Testis (tissue), 3 donors: ENCODE results near the gene CNKSR1. TPM values are rescaled to one million over a fixed set of nuclear protein-coding genes. Genes with fewer than 3 reads are reported as not detected.

Source experiments
- DNase-seq: peaks from one replicate; pipeline ENCODE4 v3.0.0-alpha.2; 2019
- H3K27ac ChIP-seq, 2 donors: fragments of 200-600 bp; sonication (generic); one replicate each; pipeline ENCODE4 v1.5.1; 2019
- H3K27me3 ChIP-seq: fragments of 200-600 bp; sonication (generic); one replicate; pipeline ENCODE4 v1.5.1; 2019
- H3K36me3 ChIP-seq: fragments of 200-600 bp; sonication (generic); one replicate; pipeline ENCODE4 v1.5.1; 2017; ENCODE audit warnings: low read depth; ENCODE audit errors: missing control alignments
- H3K4me1 ChIP-seq: fragments of 200-600 bp; sonication (generic); one replicate; pipeline ENCODE4 v1.5.1; 2019
- H3K4me3 ChIP-seq, 2 donors: fragments of 200-600 bp; sonication (generic); one replicate each; pipeline ENCODE4 v1.5.1; 2017 to 2019
- H3K9me3 ChIP-seq: fragments of 200-600 bp; sonication (generic); one replicate; pipeline ENCODE4 v1.5.1; 2017
- CTCF ChIP-seq, 3 experiments: fragments of 450-650 bp in 2 of 3; fragments of 200-600 bp in 1 of 3; sonication (generic) in 1 of 3; IDR thresholded peaks; one replicate each; pipeline ENCODE4 v1.5.1; 2016 to 2019; ENCODE audit warnings: antibody characterized with exemption in 3 of 3, mild to moderate bottlenecking in 2 of 3, moderate library complexity in 1 of 3
- POLR2A ChIP-seq: fragments of 450-650 bp; IDR thresholded peaks from one replicate; pipeline ENCODE4 v1.6.1; 2017; ENCODE audit warnings: antibody characterized with exemption, mild to moderate bottlenecking, moderate library complexity
- WGBS, 2 donors: methylation state at CpG; one replicate each; pipeline ENCODE4 v1.1.5; 2018; 5-methylcytosine and 5-hydroxymethylcytosine counted together
- intact Hi-C: fragments of 100-400 bp; cut with DNase I; formaldehyde crosslinking; loops from one replicate; pipeline ENCODE4 v1.15.1; 2023; ENCODE audit warnings: low total_unique reads
- polyA plus RNA-seq: library from polyadenylated mRNA; stranded (reverse); fragments of 350-450 nt; fragmentation: Illumina TruSeq; extraction: RNeasy Lipid Tissue Mini Kit (QIAGEN cat#74804); gene quantifications from one replicate; pipeline ENCODE4 v1.2.3, GENCODE V29; 2014; ENCODE audit warnings: low read depth, low replicate concordance; ENCODE audit not compliant: insufficient read depth
- total RNA-seq, 2 donors: library from RNA; depleted of rRNA; stranded (reverse); fragments of >200 nt; gene quantifications; one replicate each; pipeline ENCODE4 v1.2.3, GENCODE V29; 2016

Gene CNKSR1
- total and polyA plus RNA-seq, 3 donors from 2014 or later, result 2.7 to 9.6 (median 7.6) TPM

GRCh38 chr1:26203642-26204318 lies 26.5 kb downstream of the CNKSR1 start:
- intact Hi-C loops, result no loop called here
- H3K27me3 ChIP-seq, result no peaks in the 10 kb centered on the region
- no peaks in the 10 kb centered on the region for H3K9me3 ChIP-seq
- no peak overlapping the region for H3K4me3 ChIP-seq
- TF ChIP-seq CTCF (IDR thresholded peaks at IDR 0.05), result no peak
- TF ChIP-seq POLR2A, result no peak
- H3K4me1 ChIP-seq, result peaks cover 5% of the 10 kb centered on the region
- 80 to 90% methylated on average over 6 to 9 of the region's 9 CpGs for WGBS, 2 donors
- DNase-seq, result no peak
- no peak overlapping the region for H3K27ac ChIP-seq
- H3K36me3 ChIP-seq, result no peaks in the 10 kb centered on the region

GRCh38 chr1:26210147-26210870 lies 33.0 kb downstream of the CNKSR1 start:
- H3K4me1 ChIP-seq, result no peaks in the 10 kb centered on the region
- H3K4me3 ChIP-seq, result no peak overlapping the region
- TF ChIP-seq CTCF (IDR thresholded peaks at IDR 0.05), result no peak
- no peak for DNase-seq
- no peaks in the 10 kb centered on the region for H3K36me3 ChIP-seq
- no peaks in the 10 kb centered on the region for H3K9me3 ChIP-seq
- no peaks in the 10 kb centered on the region for H3K27me3 ChIP-seq
- 89 to 91% methylated on average over 5 of the region's 5 CpGs for WGBS, 2 donors
- intact Hi-C loops, result no loop called here
- no peak overlapping the region for H3K27ac ChIP-seq

GRCh38 chr1:26212726-26213125 lies 35.4 kb downstream of the CNKSR1 start:
- Histone ChIP-seq H3K4me3 (no peak overlapping the region), H3K27ac (no peak overlapping the region), H3K36me3 (no peaks in the 10 kb centered on the region), H3K9me3 (no peaks in the 10 kb centered on the region), H3K4me1 (no peaks in the 10 kb centered on the region), H3K27me3 (no peaks in the 10 kb centered on the region)
- TF ChIP-seq POLR2A (no peak), CTCF (IDR thresholded peaks at IDR 0.05) (no peak)
- WGBS, 2 donors, result 85 to 93% methylated on average over 5 of the region's 5 CpGs
- intact Hi-C loops, result no loop called here
- DNase-seq, result no peak

GRCh38 chr1:26213335-26213905 lies 36.1 kb downstream of the CNKSR1 start:
- intact Hi-C loops, result no loop called here
- no peak overlapping the region for H3K27ac ChIP-seq
- H3K4me3 ChIP-seq, result no peak overlapping the region
- WGBS, 2 donors, result 85 to 88% methylated on average over 6 of the region's 6 CpGs
- H3K36me3 ChIP-seq, result no peaks in the 10 kb centered on the region
- TF ChIP-seq CTCF (IDR thresholded peaks at IDR 0.05) (no peak), POLR2A (no peak)
- no peaks in the 10 kb centered on the region for H3K27me3 ChIP-seq
- H3K9me3 ChIP-seq, result no peaks in the 10 kb centered on the region
- no peak for DNase-seq
- no peaks in the 10 kb centered on the region for H3K4me1 ChIP-seq
